NCI-H748 (cell line): ENCODE measurements around the gene TRIM49D2.
"Not testable (repeated sequence)": the region's sequence is repeated elsewhere in the genome, so short reads cannot be mapped to it uniquely, and the experiment has no call there.

Experiments
- DNase-seq: peaks from one replicate; lab custom pipeline; 2025; ENCODE audit not compliant: unreplicated experiment; lab: John Stamatoyannopoulos, UW

The TRIM49D2 gene, protein sequence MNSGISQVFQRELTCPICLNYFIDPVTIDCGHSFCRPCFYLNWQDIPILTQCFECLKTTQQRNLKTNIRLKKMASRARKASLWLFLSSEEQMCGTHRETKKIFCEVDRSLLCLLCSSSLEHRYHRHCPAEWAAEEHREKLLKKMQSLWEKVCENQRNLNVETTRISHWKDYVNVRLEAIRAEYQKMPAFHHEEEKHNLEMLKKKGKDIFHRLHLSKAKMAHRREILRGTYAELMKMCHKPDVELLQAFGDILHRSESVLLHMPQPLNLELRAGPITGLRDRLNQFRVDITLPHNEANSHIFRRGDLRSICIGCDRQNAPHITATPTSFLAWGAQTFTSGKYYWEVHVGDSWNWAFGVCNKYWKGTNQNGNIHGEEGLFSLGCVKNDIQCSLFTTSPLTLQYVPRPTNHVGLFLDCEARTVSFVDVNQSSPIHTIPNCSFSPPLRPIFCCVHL

GRCh38 chr11:89923764-89924163 lies at the start of gene TRIM49D2:
Gene TRIM49D2, plus strand, starts transcription at chr11:89924064. Its CDS starts 2,698 bp downstream, at chr11:89926762.
- DNase-seq: not testable (repeated sequence)

DNA sequence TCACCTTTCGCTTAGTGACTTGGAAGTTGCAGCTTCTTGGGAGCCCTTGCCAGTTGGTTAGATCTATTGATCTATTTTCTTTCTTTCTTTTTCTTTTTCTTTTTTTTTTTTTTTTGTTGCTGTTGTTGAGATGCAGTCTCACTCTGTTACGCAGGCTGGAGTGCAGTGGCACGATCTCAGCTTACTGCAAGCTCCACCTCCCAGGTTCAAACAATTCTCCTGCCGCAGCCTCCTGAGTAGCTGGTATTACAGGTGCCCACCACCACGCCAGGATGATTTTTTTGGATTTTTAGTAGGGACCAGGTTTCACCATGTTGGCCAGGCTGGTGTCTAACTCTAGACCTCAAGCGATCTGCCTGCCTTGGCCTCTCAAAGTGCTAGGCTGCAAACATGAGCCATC lies 46.4 kb upstream of the TRIM49D2 start:
- not testable (repeated sequence) for DNase-seq

DNA sequence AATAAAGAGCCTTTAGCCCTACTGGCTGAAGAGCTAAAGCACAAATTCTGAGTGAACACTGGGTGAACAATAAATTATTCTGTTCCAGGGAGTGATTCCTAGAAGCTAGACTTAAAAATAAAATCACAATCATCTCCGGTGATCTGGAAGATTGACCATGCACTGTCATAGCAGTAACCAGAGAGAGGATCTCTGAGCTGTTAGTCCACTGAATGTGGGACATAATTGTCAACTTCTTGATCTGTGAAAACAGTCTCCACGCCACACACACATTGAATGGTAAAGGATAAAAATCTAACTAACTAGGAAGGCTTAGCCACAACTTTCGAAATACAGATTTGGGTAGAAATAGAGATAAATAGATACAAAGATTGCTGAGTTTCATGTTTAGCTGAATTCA lies 30.6 kb upstream of the TRIM49D2 start:
- not testable (repeated sequence) for DNase-seq

DNA sequence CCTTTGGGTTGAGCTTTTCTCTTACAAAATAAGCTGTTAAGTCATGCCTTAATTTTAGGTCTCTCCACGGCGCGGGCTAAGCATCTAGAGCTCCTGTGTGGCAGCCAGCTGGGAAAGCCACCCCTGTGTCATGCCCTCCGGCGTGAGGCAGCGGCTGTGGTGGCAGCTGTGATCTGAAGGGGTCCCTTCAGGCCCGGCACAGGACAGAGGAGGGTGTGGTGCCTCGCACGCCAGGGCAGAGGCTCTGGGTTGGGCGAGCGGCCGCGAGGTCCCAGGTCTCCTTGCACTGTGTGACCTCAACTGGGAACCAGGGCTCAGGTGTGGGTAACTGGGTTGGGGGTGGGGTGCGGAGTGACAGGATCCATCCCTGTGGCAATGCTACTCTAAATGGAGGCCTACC lies 23.1 kb upstream of the TRIM49D2 start:
- DNase-seq: not testable (repeated sequence)

GRCh38 chr11:89922195-89922660 lies 1.6 kb upstream of the TRIM49D2 start, which contains the start of gene TRIM49D1:
Gene TRIM49D1, minus strand, starts transcription at chr11:89922245. Its CDS starts 4,535 bp downstream, at chr11:89917710.
- no peak for DNase-seq

DNA sequence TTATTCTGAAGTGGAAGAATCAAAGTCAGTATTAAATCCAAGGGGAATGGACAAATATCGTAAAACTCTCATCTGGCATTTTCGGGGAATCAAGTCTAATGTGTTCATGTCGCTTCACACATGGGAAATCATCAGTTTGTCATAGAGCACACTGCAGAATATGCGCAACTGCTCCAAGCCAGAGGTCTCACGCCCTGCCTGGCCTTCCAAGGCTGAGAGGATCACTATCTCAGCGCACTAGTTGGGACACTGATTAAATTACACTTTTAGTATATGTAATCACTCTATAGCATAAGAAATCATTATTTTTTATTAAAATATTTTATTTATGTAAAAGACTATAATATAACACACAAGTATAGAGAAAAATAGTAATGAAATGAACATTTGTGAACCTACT lies 37.0 kb downstream of the TRIM49D2 start:
- not testable (repeated sequence) for DNase-seq

- not testable (repeated sequence) for DNase-seq
Observed at GRCh38 chr11:89965737-89966136, 41.9 kb downstream of the TRIM49D2 start, which contains the start of gene TRIM64. Gene TRIM64, plus strand, starts transcription at chr11:89966037. Its CDS starts 2,467 bp downstream, at chr11:89968504.
